H9 (cell line): Measurements from ENCODE around the gene KLHL20. TPM values are rescaled to one million over a fixed set of nuclear protein-coding genes. Genes with fewer than 3 reads are reported as not detected.
"Not testable (repeated sequence)": the region's sequence is repeated elsewhere in the genome, so short reads cannot be mapped to it uniquely, and the experiment has no call there.

Source experiments
- DNase-seq: peaks from one replicate; pipeline ENCODE4 v3.0.0-alpha.2; 2017
- H2AFZ ChIP-seq: one replicate; pipeline ENCODE4 v1.6.1; 2013; ENCODE audit warnings: mild to moderate bottlenecking, low read length, control low read depth, moderate library complexity
- H2AK5ac ChIP-seq: 2 replicates; pipeline ENCODE4 v1.6.1; 2013; ENCODE audit warnings: low read length, control low read depth, mixed read lengths; ENCODE audit not compliant: insufficient read length
- H2BK120ac ChIP-seq: one replicate; pipeline ENCODE4 v1.6.1; 2013; ENCODE audit warnings: low read depth, mild to moderate bottlenecking, low read length, control low read depth, inconsistent platforms; ENCODE audit not compliant: poor library complexity, severe bottlenecking
- H2BK12ac ChIP-seq: 2 replicates; pipeline ENCODE4 v1.6.1; 2013; ENCODE audit warnings: low read length, control low read depth, mixed read lengths, low read depth; ENCODE audit not compliant: insufficient read length
- H2BK15ac ChIP-seq: 2 replicates; pipeline ENCODE4 v1.6.1; 2013; ENCODE audit warnings: low read depth, low read length, control low read depth
- H2BK20ac ChIP-seq: one replicate; pipeline ENCODE4 v1.6.1; 2013; ENCODE audit warnings: low read depth, mild to moderate bottlenecking, low read length, control low read depth, inconsistent platforms; ENCODE audit not compliant: poor library complexity, severe bottlenecking
- H2BK5ac ChIP-seq: 2 replicates; pipeline ENCODE4 v1.6.1; 2013; ENCODE audit warnings: low read length, control low read depth, mixed read lengths; ENCODE audit not compliant: insufficient read length
- H3K14ac ChIP-seq: 2 replicates; pipeline ENCODE4 v1.6.1; 2013; ENCODE audit warnings: low read length, control low read depth; ENCODE audit not compliant: insufficient read depth
- H3K18ac ChIP-seq: 2 replicates; pipeline ENCODE4 v1.6.1; 2013; ENCODE audit warnings: low read depth, mild to moderate bottlenecking, mixed read lengths, low read length, control low read depth; ENCODE audit not compliant: insufficient read length
- H3K23ac ChIP-seq: 2 replicates; pipeline ENCODE4 v1.6.1; 2013; ENCODE audit warnings: low read length, control low read depth, mixed read lengths, low read depth; ENCODE audit not compliant: insufficient read length
- H3K23me2 ChIP-seq: 2 replicates; pipeline ENCODE4 v1.6.1; 2013; ENCODE audit warnings: low read depth, mild to moderate bottlenecking, mixed read lengths, low read length, control low read depth; ENCODE audit not compliant: insufficient read length, poor library complexity, severe bottlenecking
- H3K27ac ChIP-seq: 2 replicates; pipeline ENCODE4 v1.5.1; 2013; ENCODE audit warnings: low read length, control low read depth, mixed read lengths, low read depth; ENCODE audit not compliant: insufficient read length
- H3K27me3 ChIP-seq: 2 replicates; pipeline ENCODE4 v1.6.1; 2013; ENCODE audit warnings: low read length, control low read depth, inconsistent platforms; ENCODE audit not compliant: insufficient read depth
- H3K4ac ChIP-seq: 2 replicates; pipeline ENCODE4 v1.6.1; 2013; ENCODE audit warnings: low read depth, mild to moderate bottlenecking, control low read depth, inconsistent platforms, low read length, moderate library complexity
- H3K4me1 ChIP-seq: 2 replicates; pipeline ENCODE4 v1.6.1; 2013; ENCODE audit warnings: low read length, control low read depth, inconsistent platforms; ENCODE audit not compliant: insufficient read depth
- H3K4me2 ChIP-seq: 2 replicates; pipeline ENCODE4 v1.6.1; 2013; ENCODE audit warnings: low read length, control low read depth, mixed read lengths; ENCODE audit not compliant: insufficient read length, insufficient read depth
- H3K56ac ChIP-seq: 2 replicates; pipeline ENCODE4 v1.6.1; 2013; ENCODE audit warnings: low read depth, mild to moderate bottlenecking, mixed read lengths, low read length, control low read depth; ENCODE audit not compliant: insufficient read length
- H3K79me1 ChIP-seq: 2 replicates; pipeline ENCODE4 v1.6.1; 2013; ENCODE audit warnings: low read depth, mild to moderate bottlenecking, moderate library complexity, low read length, control low read depth, inconsistent platforms; ENCODE audit not compliant: insufficient read depth, poor library complexity, severe bottlenecking
- H3K79me2 ChIP-seq: 2 replicates; pipeline ENCODE4 v1.6.1; 2013; ENCODE audit warnings: low read length, control low read depth, inconsistent platforms; ENCODE audit not compliant: insufficient read depth
- H3K9ac ChIP-seq: 2 replicates; pipeline ENCODE4 v1.6.1; 2013; ENCODE audit warnings: low read length, control low read depth, mixed read lengths; ENCODE audit not compliant: insufficient read length; ENCODE audit errors: extremely low read depth
- H3K9me3 ChIP-seq: one replicate; pipeline ENCODE4 v1.6.1; 2013; ENCODE audit warnings: low read depth, low read length, inconsistent platforms; ENCODE audit not compliant: control insufficient read depth
- H3T11ph ChIP-seq: one replicate; pipeline ENCODE4 v1.6.1; 2013; ENCODE audit warnings: mild to moderate bottlenecking, low read length, control low read depth, inconsistent platforms
- H4K20me1 ChIP-seq: one replicate; pipeline ENCODE4 v1.6.1; 2013; ENCODE audit not compliant: control insufficient read depth, insufficient read length, insufficient read depth
- H4K5ac ChIP-seq: 2 replicates; pipeline ENCODE4 v1.6.1; 2013; ENCODE audit warnings: low read depth, mild to moderate bottlenecking, mixed read lengths, low read length, control low read depth; ENCODE audit not compliant: insufficient read length
- H4K8ac ChIP-seq: replicated peaks from 2 replicates; pipeline ENCODE4 v1.6.1; 2013; ENCODE audit warnings: low read length, control low read depth, mixed read lengths, low read depth; ENCODE audit not compliant: insufficient read length
- H4K91ac ChIP-seq: 2 replicates; pipeline ENCODE4 v1.6.1; 2013; ENCODE audit warnings: low read depth, mild to moderate bottlenecking, moderate library complexity, mixed read lengths, low read length, control low read depth; ENCODE audit not compliant: insufficient read length
- H3K27ac Mint-ChIP-seq, 3 experiments: 2 replicates in 2 of 3; 3 replicates in 1 of 3; pipeline ENCODE4 v1.8.0; 2020 to 2021; ENCODE audit warnings: mixed read lengths in 3 of 3, mild to moderate bottlenecking in 1 of 3, moderate library complexity in 1 of 3
- H3K27me3 Mint-ChIP-seq: 2 replicates; pipeline ENCODE4 v1.8.0; 2021; ENCODE audit warnings: low read depth, mild to moderate bottlenecking, moderate library complexity, mixed read lengths
- H3K36me3 Mint-ChIP-seq, 3 experiments: 2 replicates in 2 of 3; 3 replicates in 1 of 3; pipeline ENCODE4 v1.8.0; 2020 to 2021; ENCODE audit warnings: low read depth in 3 of 3, mixed read lengths in 3 of 3; ENCODE audit not compliant: insufficient read depth in 1 of 3
- H3K4me1 Mint-ChIP-seq, 2 experiments: 2 replicates each; pipeline ENCODE4 v1.8.0; 2020; ENCODE audit warnings: mixed read lengths in 2 of 2
- H3K4me3 Mint-ChIP-seq, 2 experiments: 2 replicates in 1 of 2; 3 replicates in 1 of 2; pipeline ENCODE4 v1.8.0; 2020 to 2021; ENCODE audit warnings: mild to moderate bottlenecking in 2 of 2, mixed read lengths in 2 of 2, moderate library complexity in 1 of 2
- H3K9me3 Mint-ChIP-seq, 2 experiments: 2 replicates in 1 of 2; 3 replicates in 1 of 2; pipeline ENCODE4 v1.8.0; 2020; ENCODE audit warnings: mild to moderate bottlenecking in 2 of 2, mixed read lengths in 2 of 2, moderate library complexity in 1 of 2
- WGBS: extraction: QIAGEN DNeasy Blood & Tissue Kit; methylation state at CpG from one replicate; pipeline ENCODE4 v1.1.7; 2013; ENCODE audit warnings: missing lambda C conversion rate, low lambda C conversion rate, mixed read lengths; ENCODE audit not compliant: insufficient read length; ENCODE audit errors: extremely low coverage; 5-methylcytosine and 5-hydroxymethylcytosine counted together
- total RNA-seq: library from RNA; stranded (reverse); gene quantifications from 2 replicates; pipeline ENCODE4 v1.2.1, GENCODE V29; 2021
- TF ChIP-seq, protein P1 (sequence below): fragments of 200-600 bp; sonication (generic); conservative IDR thresholded peaks from 3 replicates; pipeline ENCODE4 v1.8.0; 2021; ENCODE audit warnings: antibody characterized with exemption, mild to moderate bottlenecking

Gene KLHL20
- total RNA-seq, 1 experiment from 2014 or later, result 12.2 TPM

DNA sequence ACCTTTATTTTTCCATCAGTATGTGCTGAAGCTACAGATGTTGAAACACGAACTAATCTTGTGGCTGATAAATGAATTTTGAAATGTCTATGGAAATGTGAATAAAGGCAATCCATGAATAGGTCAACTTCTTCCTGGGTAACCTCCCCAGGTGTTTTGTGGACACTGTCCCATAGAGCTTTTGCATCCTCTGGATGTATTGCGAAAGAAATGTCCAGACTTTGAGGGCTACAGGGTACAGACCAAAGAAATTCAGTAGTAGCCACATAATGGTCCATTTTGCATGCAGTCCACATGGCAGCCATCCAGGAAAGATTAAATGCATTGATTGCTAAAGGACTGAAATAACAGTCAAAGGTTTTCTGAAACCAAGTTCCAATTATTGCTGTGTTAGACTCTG lies 88.2 kb downstream of the KLHL20 start:
- Histone ChIP-seq H3K4me2 (no peak overlapping the region), H3K79me2 (no peaks in the 10 kb centered on the region), H2AK5ac (no peak overlapping the region), H4K20me1 (no peaks in the 10 kb centered on the region), H2BK5ac (no peak overlapping the region), H3K14ac (no peak overlapping the region), H4K8ac (no peak overlapping the region), H2BK20ac (no peak overlapping the region), H4K5ac (no peak overlapping the region), H2BK12ac (no peak overlapping the region), H2BK15ac (no peak overlapping the region), H3K27me3 (no peaks in the 10 kb centered on the region), H3K4me1 (no peaks in the 10 kb centered on the region), H2BK120ac (no peak overlapping the region), H2AFZ (no peak overlapping the region), H3K56ac (no peak overlapping the region), H3T11ph (no peak overlapping the region), H3K79me1 (no peaks in the 10 kb centered on the region), H3K23ac (no peak overlapping the region), H3K23me2 (no peaks in the 10 kb centered on the region), H3K18ac (no peak overlapping the region), H3K9me3 (no peaks in the 10 kb centered on the region), H3K27ac (no peak overlapping the region), H3K9ac (no peak overlapping the region), H3K4ac (no peak overlapping the region), H4K91ac (no peak overlapping the region)
- Mint-ChIP-seq H3K27ac (no peak overlapping the region), H3K36me3 (peaks cover 4 to 55% (median 28%) of the 10 kb centered on the region in 3 experiments; a peak in 5 of 7 replicates), H3K4me1 (no peaks in the 10 kb centered on the region), H3K4me3 (no peak overlapping the region), H3K9me3 (no peaks in the 10 kb centered on the region), H3K27me3 (no peaks in the 10 kb centered on the region)
- no CpG with 5 or more reads among the region's 2 CpGs for WGBS
- no peak for DNase-seq
- TF ChIP-seq, protein P1, sequence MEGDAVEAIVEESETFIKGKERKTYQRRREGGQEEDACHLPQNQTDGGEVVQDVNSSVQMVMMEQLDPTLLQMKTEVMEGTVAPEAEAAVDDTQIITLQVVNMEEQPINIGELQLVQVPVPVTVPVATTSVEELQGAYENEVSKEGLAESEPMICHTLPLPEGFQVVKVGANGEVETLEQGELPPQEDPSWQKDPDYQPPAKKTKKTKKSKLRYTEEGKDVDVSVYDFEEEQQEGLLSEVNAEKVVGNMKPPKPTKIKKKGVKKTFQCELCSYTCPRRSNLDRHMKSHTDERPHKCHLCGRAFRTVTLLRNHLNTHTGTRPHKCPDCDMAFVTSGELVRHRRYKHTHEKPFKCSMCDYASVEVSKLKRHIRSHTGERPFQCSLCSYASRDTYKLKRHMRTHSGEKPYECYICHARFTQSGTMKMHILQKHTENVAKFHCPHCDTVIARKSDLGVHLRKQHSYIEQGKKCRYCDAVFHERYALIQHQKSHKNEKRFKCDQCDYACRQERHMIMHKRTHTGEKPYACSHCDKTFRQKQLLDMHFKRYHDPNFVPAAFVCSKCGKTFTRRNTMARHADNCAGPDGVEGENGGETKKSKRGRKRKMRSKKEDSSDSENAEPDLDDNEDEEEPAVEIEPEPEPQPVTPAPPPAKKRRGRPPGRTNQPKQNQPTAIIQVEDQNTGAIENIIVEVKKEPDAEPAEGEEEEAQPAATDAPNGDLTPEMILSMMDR, result no peak

DNA sequence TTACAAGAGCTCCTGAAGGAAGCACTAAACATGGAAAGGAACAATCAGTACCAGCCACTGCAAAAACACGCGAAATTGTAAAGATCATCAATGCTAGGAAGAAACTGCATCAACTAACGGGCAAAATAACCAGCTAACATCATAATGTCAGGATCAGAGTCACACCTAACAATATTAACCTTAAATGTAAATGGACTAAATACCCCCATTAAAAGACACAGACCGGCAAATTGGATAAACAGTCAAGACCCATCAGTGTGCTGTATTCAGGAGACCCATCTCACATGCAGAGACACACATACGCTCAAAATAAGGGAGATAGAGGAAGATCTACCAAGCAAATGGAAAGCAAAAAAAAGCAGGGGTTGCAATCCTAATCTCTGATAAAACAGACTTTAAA lies 98.9 kb downstream of the KLHL20 start:
- not testable (repeated sequence) for H3K27ac ChIP-seq, H3K27me3 ChIP-seq, H3K9ac ChIP-seq, H2BK12ac ChIP-seq, H3K4me2 ChIP-seq, H3K23ac ChIP-seq, H3K18ac ChIP-seq, H3K79me2 ChIP-seq, H4K91ac ChIP-seq, H3K9me3 Mint-ChIP-seq, H4K20me1 ChIP-seq, H4K5ac ChIP-seq, H2BK120ac ChIP-seq, H3K79me1 ChIP-seq, H3K4me1 Mint-ChIP-seq, H2BK5ac ChIP-seq, DNase-seq, H3K9me3 ChIP-seq, H2BK20ac ChIP-seq, H3K56ac ChIP-seq, H3T11ph ChIP-seq, H3K23me2 ChIP-seq, H3K4me1 ChIP-seq, H2BK15ac ChIP-seq, H2AK5ac ChIP-seq, H3K14ac ChIP-seq, H3K27ac Mint-ChIP-seq, H3K27me3 Mint-ChIP-seq, H4K8ac ChIP-seq, H3K4me3 Mint-ChIP-seq, H2AFZ ChIP-seq, H3K4ac ChIP-seq
- WGBS, result no CpG with 5 or more reads among the region's 5 CpGs
- H3K36me3 Mint-ChIP-seq, result peaks cover 46 to 53% (median 50%) of the 10 kb centered on the region in 3 experiments
